ENCODE results near the gene EPB41L2.
"Not testable (repeated sequence)": the region's sequence is repeated elsewhere in the genome, so short reads cannot be mapped to it uniquely, and the experiment has no call there.

Gene EPB41L2

DNA sequence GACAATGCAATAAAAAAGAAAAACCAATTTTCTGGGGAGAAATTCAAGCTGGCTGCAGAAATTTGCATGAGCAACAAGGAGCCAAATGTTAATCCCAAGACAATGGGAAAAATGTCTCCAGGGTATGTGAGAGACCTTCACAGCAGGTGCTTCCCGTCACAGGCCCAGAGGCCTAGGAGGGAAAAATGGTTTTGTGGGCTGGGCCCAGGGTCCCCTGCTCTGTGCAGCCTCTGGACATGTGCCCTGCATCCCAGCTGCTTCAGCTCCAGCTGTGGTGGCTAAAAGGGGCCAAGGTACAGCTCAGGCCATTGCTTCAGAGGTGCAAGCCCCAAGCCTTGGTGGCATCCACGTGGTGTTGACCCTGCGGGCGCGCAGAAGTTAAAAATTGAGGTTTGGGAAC lies 55.1 kb downstream of the EPB41L2 start:
- H3K27ac Mint-ChIP-seq; H3K4me3 Mint-ChIP-seq; H3K27me3 Mint-ChIP-seq; H3K4me1 Mint-ChIP-seq (ENCODE audit: low read depth): not testable (repeated sequence)
- H3K9me3 Mint-ChIP-seq (ENCODE audit: low read depth) = peaks cover 18% of the 10 kb centered on the region
- H3K36me3 Mint-ChIP-seq = peaks cover 24% of the 10 kb centered on the region

GRCh38 chr6:131007286-131007685 lies 55.8 kb downstream of the EPB41L2 start:
- no peak overlapping the region for H3K4me3 Mint-ChIP-seq
- H3K27ac Mint-ChIP-seq = no peak overlapping the region
- no peaks in the 10 kb centered on the region for H3K4me1 Mint-ChIP-seq (ENCODE audit: low read depth)

DNA sequence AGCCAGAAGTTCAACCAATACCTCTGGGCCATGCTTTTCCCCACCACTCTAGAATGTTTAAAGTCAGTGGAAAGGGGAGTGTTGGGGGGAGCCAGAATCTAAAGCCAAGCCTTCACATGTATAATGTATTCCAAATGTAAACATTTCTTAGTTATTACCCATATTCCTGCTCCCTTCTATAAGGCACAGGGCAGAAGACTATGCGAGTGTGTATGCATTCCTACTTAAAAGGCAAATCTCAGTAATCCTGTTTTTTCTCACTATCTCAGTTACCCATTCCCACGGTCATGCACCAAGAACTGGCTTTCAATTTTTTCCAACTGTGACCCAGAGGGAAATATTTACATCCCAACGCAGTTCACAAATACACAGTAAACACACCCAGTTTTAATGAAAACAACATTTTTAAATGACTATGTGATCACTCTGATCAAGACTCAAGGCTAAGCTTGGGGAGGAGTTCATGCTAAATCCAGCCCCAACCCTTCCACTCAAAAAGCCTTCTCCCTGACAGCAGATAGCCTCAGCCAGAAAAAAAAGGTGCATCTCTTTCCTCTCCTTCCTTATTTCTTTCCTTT lies 57.5 kb downstream of the EPB41L2 start:
- Mint-ChIP-seq H3K27me3 (no peaks in the 10 kb centered on the region), H3K27ac (no peak overlapping the region), H3K36me3 (peaks cover 21% of the 10 kb centered on the region), H3K4me3 (no peak overlapping the region), H3K4me1 (ENCODE audit: low read depth) (no peaks in the 10 kb centered on the region), H3K9me3 (ENCODE audit: low read depth) (peaks cover 18% of the 10 kb centered on the region)

More at GRCh38 chr6:131007286-131007685, 55.8 kb downstream of the EPB41L2 start:
- Mint-ChIP-seq H3K9me3 (ENCODE audit: low read depth) (peaks cover 18% of the 10 kb centered on the region), H3K27me3 (no peaks in the 10 kb centered on the region), H3K36me3 (peaks cover 24% of the 10 kb centered on the region)

GRCh38 chr6:131004936-131005335 lies 58.1 kb downstream of the EPB41L2 start:
- Mint-ChIP-seq H3K4me3 (no peak overlapping the region), H3K36me3 (peaks cover 20% of the 10 kb centered on the region), H3K9me3 (ENCODE audit: low read depth) (peaks cover 18% of the 10 kb centered on the region), H3K27me3 (no peaks in the 10 kb centered on the region), H3K27ac (no peak overlapping the region), H3K4me1 (ENCODE audit: low read depth) (no peaks in the 10 kb centered on the region)

GRCh38 chr6:131004387-131004755 lies 58.7 kb downstream of the EPB41L2 start:
- Mint-ChIP-seq H3K4me3 (no peak overlapping the region), H3K36me3 (peaks cover 15% of the 10 kb centered on the region), H3K27ac (no peak overlapping the region), H3K27me3 (no peaks in the 10 kb centered on the region), H3K4me1 (ENCODE audit: low read depth) (no peaks in the 10 kb centered on the region), H3K9me3 (ENCODE audit: low read depth) (peaks cover 18% of the 10 kb centered on the region)

DNA sequence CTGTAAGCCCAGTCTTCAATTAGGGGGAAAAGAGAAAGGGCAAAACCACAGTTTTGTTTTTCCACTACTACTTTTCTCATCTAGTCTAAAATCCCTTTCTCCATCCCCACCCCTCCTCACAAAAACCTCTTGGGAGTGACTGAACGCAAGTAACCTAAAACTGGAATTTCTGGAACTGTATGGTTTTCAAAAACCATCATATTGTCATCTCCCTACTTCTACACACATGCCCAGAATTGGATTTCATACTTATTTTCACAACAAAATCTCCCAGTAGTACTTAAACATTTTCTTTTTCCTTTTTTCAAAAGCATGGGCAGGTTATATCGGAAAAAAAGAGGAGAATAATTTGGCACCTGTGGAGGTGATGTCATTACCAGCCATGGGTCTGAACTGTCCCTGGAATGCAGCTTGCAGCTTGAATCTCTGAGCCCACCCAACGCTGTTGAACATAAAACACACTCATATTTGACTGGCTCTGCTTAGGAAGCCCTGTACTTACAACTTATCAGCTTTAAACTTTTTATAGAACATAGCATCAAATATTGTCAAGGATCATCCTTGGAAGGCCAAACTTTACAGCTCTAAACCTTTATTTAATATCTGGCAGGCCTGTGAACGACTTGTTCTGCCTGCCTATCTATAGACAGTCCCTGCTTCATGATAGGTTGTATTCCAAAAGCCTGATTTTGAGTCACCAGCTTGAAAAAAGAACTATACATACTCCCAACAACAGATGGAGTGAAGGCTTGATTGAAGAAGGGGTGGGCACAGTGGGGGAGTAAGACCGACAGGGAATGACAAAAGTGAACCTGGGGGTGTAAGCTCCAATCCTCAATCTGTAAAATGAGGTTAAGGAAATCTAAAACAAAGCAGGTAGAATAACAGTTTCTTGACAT lies 59.3 kb downstream of the EPB41L2 start:
- H3K9me3 Mint-ChIP-seq (ENCODE audit: low read depth) = peaks cover 15% of the 10 kb centered on the region
- no peak overlapping the region for H3K27ac Mint-ChIP-seq
- peaks cover 14% of the 10 kb centered on the region for H3K36me3 Mint-ChIP-seq
- H3K27me3 Mint-ChIP-seq = no peaks in the 10 kb centered on the region
- no peaks in the 10 kb centered on the region for H3K4me1 Mint-ChIP-seq (ENCODE audit: low read depth)
- H3K4me3 Mint-ChIP-seq = no peak overlapping the region

DNA sequence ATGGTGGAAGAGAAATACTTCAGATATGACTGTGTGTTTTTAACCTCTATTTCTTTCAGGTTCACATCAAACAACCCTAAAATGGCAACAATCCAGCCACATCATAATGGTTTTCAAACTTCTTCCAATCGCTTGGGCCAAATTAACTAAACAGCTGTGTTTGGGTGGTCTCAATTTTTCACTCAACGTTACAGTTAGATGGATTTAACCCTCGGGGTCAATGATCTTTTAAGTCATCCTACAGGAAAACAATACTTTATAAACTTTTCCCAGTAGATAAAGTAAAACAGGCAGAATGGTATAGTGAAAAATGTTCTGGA lies 60.4 kb downstream of the EPB41L2 start:
- Mint-ChIP-seq H3K27ac (no peak overlapping the region), H3K4me1 (ENCODE audit: low read depth) (no peaks in the 10 kb centered on the region), H3K9me3 (ENCODE audit: low read depth) (peaks cover 10% of the 10 kb centered on the region), H3K27me3 (no peaks in the 10 kb centered on the region), H3K36me3 (peaks cover 9% of the 10 kb centered on the region), H3K4me3 (no peak overlapping the region)

DNA sequence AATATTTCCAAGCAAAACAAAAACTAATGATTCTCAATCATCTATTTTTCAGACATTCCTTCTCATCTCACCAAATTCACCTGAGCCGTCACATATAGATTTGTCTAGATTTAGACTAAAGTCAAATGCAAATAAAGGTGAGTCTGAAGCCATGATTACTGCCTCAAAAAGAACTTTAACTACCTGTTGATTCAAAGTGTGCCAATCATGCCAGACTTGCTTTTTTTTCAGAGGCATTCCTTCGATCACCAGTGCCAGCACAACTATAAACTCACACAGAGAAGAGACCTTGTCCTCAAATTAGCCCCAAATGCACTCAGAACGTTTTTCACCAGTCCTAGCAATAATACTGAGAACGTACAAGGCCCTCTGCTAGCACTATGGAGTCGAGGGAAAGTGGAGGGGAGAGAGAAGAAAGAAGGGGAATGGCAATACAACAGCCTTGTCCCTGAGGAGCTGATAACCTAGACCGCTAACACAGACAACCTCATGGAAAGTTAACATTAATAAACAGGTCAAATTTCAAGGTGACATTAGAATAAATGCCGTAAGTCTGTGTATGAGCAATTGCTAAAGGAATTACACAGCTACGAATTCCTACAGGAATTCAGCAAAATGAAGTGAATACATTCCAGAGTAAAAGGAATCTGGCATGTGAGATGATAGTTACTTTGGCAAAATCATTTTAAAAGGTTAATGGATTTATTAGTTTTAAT lies 60.9 kb downstream of the EPB41L2 start:
- Mint-ChIP-seq H3K27ac (no peak overlapping the region), H3K4me3 (no peak overlapping the region), H3K9me3 (ENCODE audit: low read depth) (peaks cover 5% of the 10 kb centered on the region), H3K27me3 (no peaks in the 10 kb centered on the region), H3K36me3 (peaks cover 4% of the 10 kb centered on the region), H3K4me1 (ENCODE audit: low read depth) (no peaks in the 10 kb centered on the region)

- Mint-ChIP-seq H3K9me3 (ENCODE audit: low read depth) (no peaks in the 10 kb centered on the region), H3K27me3 (no peaks in the 10 kb centered on the region), H3K4me1 (ENCODE audit: low read depth) (no peaks in the 10 kb centered on the region), H3K4me3 (no peak overlapping the region), H3K36me3 (no peaks in the 10 kb centered on the region), H3K27ac (no peak overlapping the region)
Measured at GRCh38 chr6:131001111-131001736, 61.8 kb downstream of the EPB41L2 start.

DNA sequence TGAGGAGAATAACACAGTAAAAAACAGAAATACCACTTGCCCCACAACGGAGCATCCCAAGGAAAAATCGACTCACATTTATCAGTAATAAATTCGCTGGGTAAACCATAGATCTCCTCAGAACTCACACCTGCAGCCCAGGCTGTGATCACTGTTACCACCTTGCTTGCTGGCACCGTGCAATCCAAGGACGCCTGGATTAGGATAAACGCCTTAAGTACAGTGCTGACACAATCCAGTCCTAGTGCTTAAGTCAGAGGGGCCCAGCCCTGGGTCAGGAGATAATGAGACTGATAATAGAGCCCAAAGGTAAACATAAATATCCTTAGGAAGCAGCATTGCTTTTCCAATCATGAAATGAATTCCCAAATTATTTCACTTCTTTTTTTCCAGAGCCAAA lies 62.5 kb downstream of the EPB41L2 start:
- no peak overlapping the region for H3K27ac Mint-ChIP-seq
- H3K36me3 Mint-ChIP-seq = peaks cover 2% of the 10 kb centered on the region
- H3K27me3 Mint-ChIP-seq = no peaks in the 10 kb centered on the region
- no peaks in the 10 kb centered on the region for H3K9me3 Mint-ChIP-seq (ENCODE audit: low read depth)
- no peaks in the 10 kb centered on the region for H3K4me1 Mint-ChIP-seq (ENCODE audit: low read depth)
- H3K4me3 Mint-ChIP-seq = no peak overlapping the region

DNA sequence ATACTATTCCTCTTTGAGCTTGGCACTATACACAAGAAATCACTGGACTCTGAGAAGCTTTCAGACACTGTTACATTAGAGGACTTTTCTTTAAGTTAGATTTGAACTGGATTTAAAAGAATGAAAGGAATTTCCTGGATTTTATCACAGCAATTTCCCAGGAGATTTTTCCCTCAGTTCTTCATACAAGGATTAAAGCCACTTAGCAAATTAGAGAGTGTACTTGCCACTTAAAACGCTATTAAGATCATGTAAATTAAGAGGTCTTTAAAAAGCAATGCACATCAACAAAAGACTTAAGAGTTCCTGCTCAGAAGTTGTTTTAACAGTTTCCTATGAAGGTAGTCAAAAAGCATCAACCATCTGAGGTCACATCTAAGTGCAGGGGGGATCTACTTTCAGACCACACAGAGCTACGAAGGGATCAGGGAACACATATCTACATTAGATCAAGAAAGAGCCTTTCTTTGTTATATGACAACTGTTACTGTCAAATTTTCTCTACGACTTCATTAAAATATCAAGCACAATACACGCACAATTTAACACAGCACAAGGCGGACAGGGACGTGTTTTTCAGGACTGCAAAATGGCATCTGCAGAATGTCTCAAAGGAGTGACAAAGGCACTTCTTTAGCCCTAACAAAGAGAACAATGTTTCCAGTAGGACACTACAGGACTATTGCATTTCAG lies 65.8 kb downstream of the EPB41L2 start:
- Mint-ChIP-seq H3K9me3 (ENCODE audit: low read depth) (no peaks in the 10 kb centered on the region), H3K4me1 (ENCODE audit: low read depth) (no peaks in the 10 kb centered on the region), H3K4me3 (no peak overlapping the region), H3K36me3 (peaks cover 2% of the 10 kb centered on the region), H3K27ac (no peak overlapping the region), H3K27me3 (no peaks in the 10 kb centered on the region)

DNA sequence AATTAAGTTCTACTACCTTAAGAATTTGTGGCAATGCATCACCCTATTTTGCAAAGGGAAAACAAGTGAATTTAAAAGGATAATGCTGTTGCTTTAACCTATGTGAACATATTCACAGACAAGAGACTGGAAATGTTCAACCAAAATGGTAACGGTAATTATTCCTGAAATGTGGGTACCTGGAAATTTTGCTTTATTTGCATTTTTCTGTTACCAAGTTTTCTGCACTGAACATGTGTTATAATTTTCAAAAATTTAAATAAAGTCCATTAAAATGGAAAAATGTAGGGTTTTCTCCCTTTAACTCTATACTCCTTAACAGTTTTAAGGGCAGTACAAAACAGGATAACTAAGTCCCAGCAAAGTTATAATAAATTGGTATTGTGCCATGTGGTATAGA lies 66.4 kb downstream of the EPB41L2 start:
- Mint-ChIP-seq H3K4me3 (no peak overlapping the region), H3K4me1 (ENCODE audit: low read depth) (no peaks in the 10 kb centered on the region), H3K36me3 (peaks cover 2% of the 10 kb centered on the region), H3K27ac (no peak overlapping the region), H3K9me3 (ENCODE audit: low read depth) (no peaks in the 10 kb centered on the region), H3K27me3 (no peaks in the 10 kb centered on the region)

GRCh38 chr6:130995783-130996447 lies 67.1 kb downstream of the EPB41L2 start:
- Mint-ChIP-seq H3K27ac (no peak overlapping the region), H3K4me1 (ENCODE audit: low read depth) (no peaks in the 10 kb centered on the region)

More at GRCh38 chr6:130995783-130996447, 67.1 kb downstream of the EPB41L2 start:
- no peak overlapping the region for H3K4me3 Mint-ChIP-seq
- H3K27me3 Mint-ChIP-seq = no peaks in the 10 kb centered on the region
- H3K36me3 Mint-ChIP-seq = peaks cover 2% of the 10 kb centered on the region
- H3K9me3 Mint-ChIP-seq (ENCODE audit: low read depth) = no peaks in the 10 kb centered on the region
